SK-N-SH treated with all-trans-retinoic acid at 6 μM for 48 hours (cell line): ENCODE data around the gene RSAD1.

Experiments used
- OSR1 ChIP-seq: fragments of 250-450 bp; sonication (Bioruptor Pico); IDR thresholded peaks from 2 replicates; pipeline ENCODE4 v1.8.0; 2022; ENCODE audit warnings: moderate library complexity, mild to moderate bottlenecking, inconsistent platforms
- PPARA ChIP-seq: fragments of 250-450 bp; sonication (Bioruptor Pico); IDR thresholded peaks from 2 replicates; pipeline ENCODE4 v1.5.0; 2020; ENCODE audit warnings: mild to moderate bottlenecking, borderline replicate concordance
- RARB ChIP-seq: fragments of 250-450 bp; sonication (Bioruptor Pico); IDR thresholded peaks from 2 replicates; pipeline ENCODE4 v1.8.0; 2021; ENCODE audit warnings: mild to moderate bottlenecking, moderate library complexity
- TCF4 ChIP-seq: fragments of 250-450 bp; sonication (Bioruptor Pico); IDR thresholded peaks from 2 replicates; pipeline ENCODE4 v1.8.0; 2021; ENCODE audit warnings: mild to moderate bottlenecking, moderate library complexity, borderline replicate concordance
- ZFP3 ChIP-seq: fragments of 250-450 bp; sonication (Bioruptor Pico); IDR thresholded peaks from 2 replicates; pipeline ENCODE4 v1.5.0; 2020; ENCODE audit warnings: mild to moderate bottlenecking, moderate library complexity
- ZFP30 ChIP-seq: fragments of 450-650 bp; formaldehyde crosslinking; IDR thresholded peaks from 2 replicates; pipeline ENCODE4 v1.5.0; 2022; ENCODE audit warnings: mild to moderate bottlenecking, moderate library complexity
- ZNF70 ChIP-seq: fragments of 450-650 bp; formaldehyde crosslinking; IDR thresholded peaks from 2 replicates; pipeline ENCODE4 v1.5.0; 2020; ENCODE audit warnings: mild to moderate bottlenecking, moderate library complexity
- TF ChIP-seq, protein P1 (sequence below): fragments of 250-450 bp; sonication (Bioruptor Pico); IDR thresholded peaks from 2 replicates; pipeline ENCODE4 v1.8.0; 2020; ENCODE audit warnings: mild to moderate bottlenecking, moderate library complexity, borderline replicate concordance
- TF ChIP-seq, protein P2 (sequence below): fragments of 250-450 bp; sonication (Bioruptor Pico); IDR thresholded peaks from 2 replicates; pipeline ENCODE4 v1.8.0; 2021; ENCODE audit warnings: low read depth, mild to moderate bottlenecking, moderate library complexity, borderline replicate concordance

DNA sequence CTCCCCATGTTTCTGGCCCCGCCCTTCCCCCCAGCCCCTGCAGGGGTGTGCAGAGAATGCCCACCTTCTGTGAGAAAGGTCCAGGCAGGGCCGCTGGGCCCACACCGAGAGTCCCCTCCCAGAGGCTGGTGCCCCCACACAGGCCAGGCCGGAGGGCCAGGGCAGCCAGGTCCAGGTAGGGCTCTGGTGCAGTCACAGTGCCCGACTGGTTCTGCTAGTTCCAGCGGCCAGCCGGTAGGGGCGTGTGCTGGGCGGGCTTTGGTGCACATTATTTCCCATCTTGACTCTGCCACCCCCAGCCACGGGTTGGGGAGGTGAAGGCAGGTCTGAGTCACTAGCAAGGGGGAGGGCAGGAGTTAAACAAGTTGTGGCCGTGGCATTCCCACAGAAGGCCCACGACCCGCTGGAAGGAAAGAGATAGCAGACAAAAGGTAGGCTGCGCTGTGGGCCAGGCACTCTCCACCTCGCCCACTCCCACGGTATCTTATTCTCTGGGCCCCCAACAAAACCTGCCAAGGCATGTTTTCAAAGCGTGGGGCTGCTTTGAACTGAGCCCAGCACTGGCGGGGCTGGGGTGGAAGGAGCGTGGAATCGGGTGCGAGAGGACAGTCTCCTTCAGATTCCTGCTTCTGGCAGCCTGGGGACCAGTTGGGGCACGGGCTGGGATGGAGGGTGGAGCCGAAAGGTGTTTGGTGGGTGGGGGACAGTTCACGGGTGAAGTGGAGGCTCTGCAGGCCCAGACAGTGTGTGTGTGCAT, 55.7 kb downstream of the RSAD1 start:
- TF ChIP-seq RARB (no peak), PPARA (CRISPR knock-in tag) (no peak), ZNF70 (CRISPR knock-in tag) (no peak), ZFP30 (CRISPR knock-in tag) (no peak), OSR1 (CRISPR knock-in tag) (no peak), ZFP3 (CRISPR knock-in tag) (no peak), TCF4 (no peak)
- TF ChIP-seq, protein P1, sequence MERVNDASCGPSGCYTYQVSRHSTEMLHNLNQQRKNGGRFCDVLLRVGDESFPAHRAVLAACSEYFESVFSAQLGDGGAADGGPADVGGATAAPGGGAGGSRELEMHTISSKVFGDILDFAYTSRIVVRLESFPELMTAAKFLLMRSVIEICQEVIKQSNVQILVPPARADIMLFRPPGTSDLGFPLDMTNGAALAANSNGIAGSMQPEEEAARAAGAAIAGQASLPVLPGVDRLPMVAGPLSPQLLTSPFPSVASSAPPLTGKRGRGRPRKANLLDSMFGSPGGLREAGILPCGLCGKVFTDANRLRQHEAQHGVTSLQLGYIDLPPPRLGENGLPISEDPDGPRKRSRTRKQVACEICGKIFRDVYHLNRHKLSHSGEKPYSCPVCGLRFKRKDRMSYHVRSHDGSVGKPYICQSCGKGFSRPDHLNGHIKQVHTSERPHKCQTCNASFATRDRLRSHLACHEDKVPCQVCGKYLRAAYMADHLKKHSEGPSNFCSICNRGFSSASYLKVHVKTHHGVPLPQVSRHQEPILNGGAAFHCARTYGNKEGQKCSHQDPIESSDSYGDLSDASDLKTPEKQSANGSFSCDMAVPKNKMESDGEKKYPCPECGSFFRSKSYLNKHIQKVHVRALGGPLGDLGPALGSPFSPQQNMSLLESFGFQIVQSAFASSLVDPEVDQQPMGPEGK (CRISPR knock-in tag) = no peak
- TF ChIP-seq, protein P2, sequence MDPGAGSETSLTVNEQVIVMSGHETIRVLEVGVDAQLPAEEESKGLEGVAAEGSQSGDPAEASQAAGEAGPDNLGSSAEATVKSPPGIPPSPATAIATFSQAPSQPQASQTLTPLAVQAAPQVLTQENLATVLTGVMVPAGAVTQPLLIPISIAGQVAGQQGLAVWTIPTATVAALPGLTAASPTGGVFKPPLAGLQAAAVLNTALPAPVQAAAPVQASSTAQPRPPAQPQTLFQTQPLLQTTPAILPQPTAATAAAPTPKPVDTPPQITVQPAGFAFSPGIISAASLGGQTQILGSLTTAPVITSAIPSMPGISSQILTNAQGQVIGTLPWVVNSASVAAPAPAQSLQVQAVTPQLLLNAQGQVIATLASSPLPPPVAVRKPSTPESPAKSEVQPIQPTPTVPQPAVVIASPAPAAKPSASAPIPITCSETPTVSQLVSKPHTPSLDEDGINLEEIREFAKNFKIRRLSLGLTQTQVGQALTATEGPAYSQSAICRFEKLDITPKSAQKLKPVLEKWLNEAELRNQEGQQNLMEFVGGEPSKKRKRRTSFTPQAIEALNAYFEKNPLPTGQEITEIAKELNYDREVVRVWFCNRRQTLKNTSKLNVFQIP (CRISPR knock-in tag) = no peak
